Neural cell (in vitro differentiated cells): Measurements from ENCODE around the gene SYTL3. TPM values are rescaled to one million over a fixed set of nuclear protein-coding genes. Genes with fewer than 3 reads are reported as not detected.

Source experiments
- H2AFZ ChIP-seq: fragments of 200-600, 300-800 bp; sonication (generic), shearing (Covaris generic); 2 replicates; pipeline ENCODE4 v1.6.0; 2014; ENCODE audit warnings: low read depth, mild to moderate bottlenecking, antibody characterized with exemption, low read length, moderate library complexity
- H3F3A ChIP-seq: fragments of 200-600 bp; shearing (Covaris generic); 2 replicates; pipeline ENCODE4 v1.6.1; 2016; ENCODE audit warnings: mild to moderate bottlenecking, moderate library complexity, mixed read lengths, antibody characterized with exemption, low read length; ENCODE audit not compliant: insufficient read depth, poor library complexity, severe bottlenecking
- H3K27ac ChIP-seq: fragments of 200-600, 300-800 bp; sonication (generic), shearing (Covaris generic); 2 replicates; pipeline ENCODE4 v1.5.1; 2014; ENCODE audit warnings: mild to moderate bottlenecking, low read length, moderate library complexity
- H3K27me3 ChIP-seq: fragments of 300-800, 200-600 bp; sonication (generic), shearing (Covaris generic); 2 replicates; pipeline ENCODE4 v1.6.0; 2014; ENCODE audit warnings: mild to moderate bottlenecking, low read depth, low read length, moderate library complexity; ENCODE audit not compliant: insufficient read depth
- H3K36me3 ChIP-seq: fragments of 300-800, 200-600 bp; sonication (generic), shearing (Covaris generic); 2 replicates; pipeline ENCODE4 v1.5.1; 2014; ENCODE audit warnings: mild to moderate bottlenecking, antibody characterized with exemption, low read length, moderate library complexity; ENCODE audit not compliant: insufficient read depth
- H3K4me2 ChIP-seq: fragments of 300-800, 200-600 bp; sonication (generic), shearing (Covaris generic); 2 replicates; pipeline ENCODE4 v1.6.0; 2014; ENCODE audit warnings: mild to moderate bottlenecking, low read length
- H3K4me3 ChIP-seq: fragments of 300-800, 200-600 bp; sonication (generic), shearing (Covaris generic); 2 replicates; pipeline ENCODE4 v1.5.1; 2014; ENCODE audit warnings: mild to moderate bottlenecking, low read length, moderate library complexity
- H3K79me2 ChIP-seq: fragments of 200-600 bp; shearing (Covaris generic); replicated peaks from 2 replicates; pipeline ENCODE4 v1.6.0; 2014; ENCODE audit warnings: mild to moderate bottlenecking, low read length, moderate library complexity; ENCODE audit not compliant: insufficient read depth
- H3K9ac ChIP-seq: fragments of 300-800, 200-600 bp; sonication (generic), shearing (Covaris generic); 2 replicates; pipeline ENCODE4 v1.6.1; 2016; ENCODE audit warnings: mild to moderate bottlenecking, low read length, mixed read lengths
- H3K9me2 ChIP-seq: fragments of 200-600 bp; shearing (Covaris generic); 2 replicates; pipeline ENCODE4 v1.6.1; 2016; ENCODE audit warnings: mild to moderate bottlenecking, low read length, mixed read lengths; ENCODE audit not compliant: insufficient read depth
- H3K9me3 ChIP-seq: fragments of 200-600, 300-800 bp; sonication (generic), shearing (Covaris generic); 2 replicates; pipeline ENCODE4 v1.6.1; 2016; ENCODE audit warnings: mild to moderate bottlenecking, mixed run types, low read length, moderate library complexity, mixed read lengths
- H4K20me1 ChIP-seq: fragments of 200-600 bp; shearing (Covaris generic); 2 replicates; pipeline ENCODE4 v1.6.1; 2016; ENCODE audit warnings: mild to moderate bottlenecking, mixed run types; ENCODE audit not compliant: insufficient read depth
- EP300 ChIP-seq: fragments of 450-650 bp; conservative IDR thresholded peaks from 2 replicates; pipeline ENCODE4 v1.6.1; 2014; ENCODE audit warnings: antibody characterized with exemption, mild to moderate bottlenecking, moderate library complexity; ENCODE audit not compliant: poor library complexity, severe bottlenecking
- EZH2 ChIP-seq: fragments of 200-600, 300-800 bp; shearing (Covaris generic), sonication (generic); IDR thresholded peaks from 2 replicates; pipeline ENCODE4 v1.6.1; 2014; ENCODE audit warnings: antibody characterized with exemption, low read length, borderline replicate concordance, mild to moderate bottlenecking; ENCODE audit not compliant: insufficient read depth, poor library complexity, severe bottlenecking
- MXI1 ChIP-seq: fragments of 450-650 bp; conservative IDR thresholded peaks from 2 replicates; pipeline ENCODE4 v1.6.1; 2014; ENCODE audit warnings: antibody characterized with exemption, mild to moderate bottlenecking; ENCODE audit not compliant: poor library complexity, severe bottlenecking
- POLR2AphosphoS5 ChIP-seq: IDR thresholded peaks from 2 replicates; pipeline ENCODE4 v1.6.1; 2012
- RAD21 ChIP-seq: fragments of 450-650 bp; conservative IDR thresholded peaks from 2 replicates; pipeline ENCODE4 v1.6.1; 2014; ENCODE audit warnings: antibody characterized with exemption, mild to moderate bottlenecking, moderate library complexity
- SMC3 ChIP-seq: fragments of 450-650 bp; conservative IDR thresholded peaks from 2 replicates; pipeline ENCODE4 v1.6.1; 2014; ENCODE audit warnings: antibody characterized with exemption, mild to moderate bottlenecking, moderate library complexity; ENCODE audit not compliant: poor library complexity
- TAF1 ChIP-seq: IDR thresholded peaks from 2 replicates; pipeline ENCODE4 v1.6.1; 2012; ENCODE audit warnings: low read depth
- polyA plus RNA-seq: library from polyadenylated mRNA; depleted of rRNA; stranded (reverse); fragments of >200 nt; gene quantifications from 2 replicates; pipeline ENCODE4 v1.2.3, GENCODE V29; 2014
- TF ChIP-seq, protein P1 (sequence below): fragments of 450-650 bp; IDR thresholded peaks from 2 replicates; pipeline ENCODE4 v1.5.1; 2014; ENCODE audit warnings: antibody characterized with exemption, mild to moderate bottlenecking, moderate library complexity; ENCODE audit not compliant: poor library complexity, severe bottlenecking
- TF ChIP-seq, protein P2 (sequence below): IDR thresholded peaks from 2 replicates; pipeline ENCODE4 v1.6.1; 2012; ENCODE audit warnings: borderline replicate concordance

SYTL3 gene
- polyA plus RNA-seq, 1 donor from 2014 or later: 2.1 TPM

DNA sequence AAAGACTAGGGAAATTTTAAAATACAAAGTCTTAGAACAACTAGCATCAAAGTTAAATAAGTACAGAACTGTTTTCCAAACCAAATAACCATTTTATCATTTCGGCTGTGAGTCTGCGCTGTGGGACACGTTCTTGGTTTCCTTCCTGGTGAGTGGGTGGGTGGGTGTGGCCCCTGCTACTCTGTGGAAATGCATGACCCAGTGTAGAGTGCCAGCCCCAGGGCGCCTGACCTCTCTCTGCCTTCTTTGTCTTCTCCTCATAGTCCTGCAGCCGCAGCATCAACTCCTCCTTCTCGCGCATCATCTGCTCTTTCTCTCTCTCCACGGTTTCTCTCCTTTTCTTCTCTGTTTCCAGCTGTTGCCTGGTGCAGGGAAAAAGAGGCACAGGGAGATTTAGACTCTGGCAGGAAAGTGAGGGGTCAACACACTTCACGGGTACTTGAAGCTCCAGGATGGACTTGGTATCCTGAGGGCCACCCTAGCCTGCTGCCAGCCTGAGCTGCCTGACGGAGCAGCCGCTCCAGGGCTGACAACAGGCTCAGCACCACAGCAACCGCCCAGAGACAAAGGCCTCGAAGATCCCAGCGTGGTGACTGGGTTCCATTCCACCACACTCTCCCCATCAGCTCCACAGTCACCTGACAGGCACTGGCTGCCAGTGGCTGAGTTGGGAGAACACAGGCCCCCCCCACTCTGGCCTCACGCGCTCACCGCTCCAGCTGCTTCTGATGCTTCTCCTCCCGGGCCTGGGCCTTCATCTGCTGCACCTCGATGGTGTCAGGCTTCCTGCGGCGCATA, 120.9 kb downstream of the SYTL3 start:
- H3K36me3 ChIP-seq: no peaks in the 10 kb centered on the region
- no peaks in the 10 kb centered on the region for H3F3A ChIP-seq
- H3K9me2 ChIP-seq: no peaks in the 10 kb centered on the region
- no peak overlapping the region for H3K9ac ChIP-seq
- H3K79me2 ChIP-seq: no peaks in the 10 kb centered on the region
- no peaks in the 10 kb centered on the region for H3K9me3 ChIP-seq
- H2AFZ ChIP-seq: no peak overlapping the region
- no peak overlapping the region for H3K4me2 ChIP-seq
- TF ChIP-seq, protein P1, sequence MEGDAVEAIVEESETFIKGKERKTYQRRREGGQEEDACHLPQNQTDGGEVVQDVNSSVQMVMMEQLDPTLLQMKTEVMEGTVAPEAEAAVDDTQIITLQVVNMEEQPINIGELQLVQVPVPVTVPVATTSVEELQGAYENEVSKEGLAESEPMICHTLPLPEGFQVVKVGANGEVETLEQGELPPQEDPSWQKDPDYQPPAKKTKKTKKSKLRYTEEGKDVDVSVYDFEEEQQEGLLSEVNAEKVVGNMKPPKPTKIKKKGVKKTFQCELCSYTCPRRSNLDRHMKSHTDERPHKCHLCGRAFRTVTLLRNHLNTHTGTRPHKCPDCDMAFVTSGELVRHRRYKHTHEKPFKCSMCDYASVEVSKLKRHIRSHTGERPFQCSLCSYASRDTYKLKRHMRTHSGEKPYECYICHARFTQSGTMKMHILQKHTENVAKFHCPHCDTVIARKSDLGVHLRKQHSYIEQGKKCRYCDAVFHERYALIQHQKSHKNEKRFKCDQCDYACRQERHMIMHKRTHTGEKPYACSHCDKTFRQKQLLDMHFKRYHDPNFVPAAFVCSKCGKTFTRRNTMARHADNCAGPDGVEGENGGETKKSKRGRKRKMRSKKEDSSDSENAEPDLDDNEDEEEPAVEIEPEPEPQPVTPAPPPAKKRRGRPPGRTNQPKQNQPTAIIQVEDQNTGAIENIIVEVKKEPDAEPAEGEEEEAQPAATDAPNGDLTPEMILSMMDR: no peak
- no peak for TF ChIP-seq EZH2
- TF ChIP-seq SMC3: no peak
- no peak for TF ChIP-seq EP300
- TF ChIP-seq POLR2AphosphoS5: no peak
- TF ChIP-seq RAD21: no peak
- H3K27me3 ChIP-seq: no peaks in the 10 kb centered on the region
- no peak overlapping the region for H3K4me3 ChIP-seq
- H3K27ac ChIP-seq: no peak overlapping the region
- no peaks in the 10 kb centered on the region for H4K20me1 ChIP-seq

DNA sequence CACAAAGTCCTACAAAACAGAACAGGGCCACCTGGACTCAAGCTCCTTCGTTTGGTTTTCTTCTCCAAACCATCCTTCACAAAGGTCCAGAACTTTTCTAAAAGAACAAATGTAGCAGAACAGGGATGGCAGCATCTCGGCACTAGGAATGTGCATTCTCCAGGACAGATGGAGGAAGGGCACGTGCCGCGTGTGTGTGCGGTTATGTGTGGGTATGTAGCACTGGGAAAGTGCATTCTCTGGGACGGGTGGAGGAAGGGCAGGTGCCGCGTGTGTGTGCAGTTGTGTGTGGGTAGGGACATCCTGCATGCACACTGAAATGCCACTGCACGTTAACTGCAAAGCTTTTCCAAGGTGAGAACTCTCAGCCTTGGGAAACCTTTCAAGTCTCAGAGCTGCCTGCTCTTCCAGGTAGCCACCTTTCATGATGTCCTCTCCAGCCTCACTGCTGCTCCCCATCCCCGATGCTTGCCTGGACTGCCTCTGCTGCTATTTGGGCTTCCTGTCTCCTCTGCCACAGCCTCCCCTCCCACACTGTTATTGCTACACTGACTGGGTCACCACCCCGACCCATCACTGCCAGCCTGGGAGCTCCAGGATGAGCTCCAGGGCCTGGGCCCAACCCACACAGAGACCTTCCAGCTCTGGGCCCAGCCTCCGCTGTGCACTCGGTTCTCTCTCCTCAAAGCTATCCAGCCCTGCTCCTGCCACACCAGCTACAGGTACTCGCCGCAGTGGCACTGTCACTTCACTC, 121.7 kb downstream of the SYTL3 start:
- Histone ChIP-seq H3K36me3 (no peaks in the 10 kb centered on the region), H2AFZ (no peak overlapping the region), H3F3A (no peaks in the 10 kb centered on the region), H3K9me3 (no peaks in the 10 kb centered on the region), H3K27me3 (no peaks in the 10 kb centered on the region), H4K20me1 (no peaks in the 10 kb centered on the region), H3K79me2 (no peaks in the 10 kb centered on the region), H3K9ac (no peak overlapping the region), H3K9me2 (no peaks in the 10 kb centered on the region), H3K27ac (no peak overlapping the region), H3K4me2 (no peak overlapping the region), H3K4me3 (no peak overlapping the region)
- TF ChIP-seq, protein P1: no peak
- TF ChIP-seq POLR2AphosphoS5: no peak
- TF ChIP-seq EP300: no peak
- TF ChIP-seq RAD21: no peak
- no peak for TF ChIP-seq MXI1
- no peak for TF ChIP-seq EZH2
- TF ChIP-seq, protein P2, sequence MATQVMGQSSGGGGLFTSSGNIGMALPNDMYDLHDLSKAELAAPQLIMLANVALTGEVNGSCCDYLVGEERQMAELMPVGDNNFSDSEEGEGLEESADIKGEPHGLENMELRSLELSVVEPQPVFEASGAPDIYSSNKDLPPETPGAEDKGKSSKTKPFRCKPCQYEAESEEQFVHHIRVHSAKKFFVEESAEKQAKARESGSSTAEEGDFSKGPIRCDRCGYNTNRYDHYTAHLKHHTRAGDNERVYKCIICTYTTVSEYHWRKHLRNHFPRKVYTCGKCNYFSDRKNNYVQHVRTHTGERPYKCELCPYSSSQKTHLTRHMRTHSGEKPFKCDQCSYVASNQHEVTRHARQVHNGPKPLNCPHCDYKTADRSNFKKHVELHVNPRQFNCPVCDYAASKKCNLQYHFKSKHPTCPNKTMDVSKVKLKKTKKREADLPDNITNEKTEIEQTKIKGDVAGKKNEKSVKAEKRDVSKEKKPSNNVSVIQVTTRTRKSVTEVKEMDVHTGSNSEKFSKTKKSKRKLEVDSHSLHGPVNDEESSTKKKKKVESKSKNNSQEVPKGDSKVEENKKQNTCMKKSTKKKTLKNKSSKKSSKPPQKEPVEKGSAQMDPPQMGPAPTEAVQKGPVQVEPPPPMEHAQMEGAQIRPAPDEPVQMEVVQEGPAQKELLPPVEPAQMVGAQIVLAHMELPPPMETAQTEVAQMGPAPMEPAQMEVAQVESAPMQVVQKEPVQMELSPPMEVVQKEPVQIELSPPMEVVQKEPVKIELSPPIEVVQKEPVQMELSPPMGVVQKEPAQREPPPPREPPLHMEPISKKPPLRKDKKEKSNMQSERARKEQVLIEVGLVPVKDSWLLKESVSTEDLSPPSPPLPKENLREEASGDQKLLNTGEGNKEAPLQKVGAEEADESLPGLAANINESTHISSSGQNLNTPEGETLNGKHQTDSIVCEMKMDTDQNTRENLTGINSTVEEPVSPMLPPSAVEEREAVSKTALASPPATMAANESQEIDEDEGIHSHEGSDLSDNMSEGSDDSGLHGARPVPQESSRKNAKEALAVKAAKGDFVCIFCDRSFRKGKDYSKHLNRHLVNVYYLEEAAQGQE: no peak
- TF ChIP-seq SMC3: no peak
- no peak for TF ChIP-seq TAF1
